ENCODE measurements around the gene RTN4RL2. TPM values are rescaled to one million over a fixed set of nuclear protein-coding genes. Genes with fewer than 3 reads are reported as not detected.

The RTN4RL2 gene
- total RNA-seq, 1 experiment from 2014 or later, result 7.0 TPM

- no peak overlapping the region for H3K4me3 Mint-ChIP-seq
- no peak for DNase-seq
- Histone ChIP-seq H3K23ac (ENCODE audit: insufficient read length, low read depth, low read length) (no peak overlapping the region), H2BK5ac (ENCODE audit: insufficient read length, low read length) (no peak overlapping the region), H3K27me3 (ENCODE audit: insufficient read depth, low read length) (no peaks in the 10 kb centered on the region), H4K8ac (replicated peaks; ENCODE audit: insufficient read length, low read depth, low read length) (no peak overlapping the region), H3K79me2 (ENCODE audit: insufficient read depth, low read length) (no peaks in the 10 kb centered on the region), H3K4me1 (ENCODE audit: insufficient read depth, low read length) (peaks cover 5% of the 10 kb centered on the region; the same call in 1 of the 2 replicates), H3K27ac (ENCODE audit: insufficient read length, low read depth, low read length) (no peak overlapping the region), H3K79me1 (ENCODE audit: insufficient read depth, low read depth, low read length, poor library complexity, severe bottlenecking) (no peaks in the 10 kb centered on the region), H3K4me2 (ENCODE audit: insufficient read depth, insufficient read length, low read length) (no peak overlapping the region), H3K23me2 (ENCODE audit: insufficient read length, low read depth, low read length, poor library complexity, severe bottlenecking) (no peaks in the 10 kb centered on the region), H2BK12ac (ENCODE audit: insufficient read length, low read depth, low read length) (no peak overlapping the region), H2BK120ac (ENCODE audit: low read depth, low read length, poor library complexity, severe bottlenecking) (no peak overlapping the region), H4K5ac (ENCODE audit: insufficient read length, low read depth, low read length) (no peak overlapping the region), H2AK5ac (ENCODE audit: insufficient read length, low read length) (no peak overlapping the region), H4K20me1 (ENCODE audit: control insufficient read depth, insufficient read depth, insufficient read length) (no peaks in the 10 kb centered on the region), H3T11ph (ENCODE audit: low read length) (no peak overlapping the region), H3K9me3 (ENCODE audit: control insufficient read depth, low read depth, low read length) (no peaks in the 10 kb centered on the region), H3K18ac (ENCODE audit: insufficient read length, low read depth, low read length) (no peak overlapping the region), H3K9ac (ENCODE audit: extremely low read depth, insufficient read length, low read length) (no peak overlapping the region), H3K14ac (ENCODE audit: insufficient read depth, low read length) (no peak overlapping the region), H3K4ac (ENCODE audit: low read depth, low read length) (no peak overlapping the region), H2AFZ (ENCODE audit: low read length) (no peak overlapping the region), H2BK15ac (ENCODE audit: low read depth, low read length) (no peak overlapping the region), H4K91ac (ENCODE audit: insufficient read length, low read depth, low read length) (no peak overlapping the region), H2BK20ac (ENCODE audit: low read depth, low read length, poor library complexity, severe bottlenecking) (no peak overlapping the region), H3K56ac (ENCODE audit: insufficient read length, low read depth, low read length) (no peak overlapping the region)
- H3K27me3 Mint-ChIP-seq (ENCODE audit: low read depth), result no peaks in the 10 kb centered on the region; the same call in 1 of the 2 replicates
- no peaks in the 10 kb centered on the region for H3K9me3 Mint-ChIP-seq
- WGBS (ENCODE audit: extremely low coverage, insufficient read length, low lambda C conversion rate), result no CpG with 5 or more reads among the region's 4 CpGs
- H3K4me1 Mint-ChIP-seq, result peaks cover 26 to 36% of the 10 kb centered on the region in 2 experiments
- H3K27ac Mint-ChIP-seq, result no peak overlapping the region
- peaks cover 0 to 7% (median 7%) of the 10 kb centered on the region in 3 experiments; a peak in 4 of 7 replicates for H3K36me3 Mint-ChIP-seq (ENCODE audit: insufficient read depth in 1 of 3, low read depth in 3 of 3)
- TF ChIP-seq, protein P1, sequence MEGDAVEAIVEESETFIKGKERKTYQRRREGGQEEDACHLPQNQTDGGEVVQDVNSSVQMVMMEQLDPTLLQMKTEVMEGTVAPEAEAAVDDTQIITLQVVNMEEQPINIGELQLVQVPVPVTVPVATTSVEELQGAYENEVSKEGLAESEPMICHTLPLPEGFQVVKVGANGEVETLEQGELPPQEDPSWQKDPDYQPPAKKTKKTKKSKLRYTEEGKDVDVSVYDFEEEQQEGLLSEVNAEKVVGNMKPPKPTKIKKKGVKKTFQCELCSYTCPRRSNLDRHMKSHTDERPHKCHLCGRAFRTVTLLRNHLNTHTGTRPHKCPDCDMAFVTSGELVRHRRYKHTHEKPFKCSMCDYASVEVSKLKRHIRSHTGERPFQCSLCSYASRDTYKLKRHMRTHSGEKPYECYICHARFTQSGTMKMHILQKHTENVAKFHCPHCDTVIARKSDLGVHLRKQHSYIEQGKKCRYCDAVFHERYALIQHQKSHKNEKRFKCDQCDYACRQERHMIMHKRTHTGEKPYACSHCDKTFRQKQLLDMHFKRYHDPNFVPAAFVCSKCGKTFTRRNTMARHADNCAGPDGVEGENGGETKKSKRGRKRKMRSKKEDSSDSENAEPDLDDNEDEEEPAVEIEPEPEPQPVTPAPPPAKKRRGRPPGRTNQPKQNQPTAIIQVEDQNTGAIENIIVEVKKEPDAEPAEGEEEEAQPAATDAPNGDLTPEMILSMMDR (conservative IDR thresholded peaks at IDR 0.05), result no peak
Measured at GRCh38 chr11:57504511-57504910, 44.2 kb downstream of the RTN4RL2 start.
